ENCODE measurements around the gene IKZF1. TPM values are rescaled to one million over a fixed set of nuclear protein-coding genes. Genes with fewer than 3 reads are reported as not detected.

The IKZF1 gene
- total RNA-seq, 1 donor from 2014 or later: 2.0 TPM

- H3K36me3 Mint-ChIP-seq: no peaks in the 10 kb centered on the region
- DNase-seq (ENCODE audit: extremely low spot score, unreplicated experiment): no peak
- TF ChIP-seq CTCF (conservative IDR thresholded peaks at IDR 0.05): no peak
- H3K4me1 Mint-ChIP-seq (ENCODE audit: unreplicated experiment): no peaks in the 10 kb centered on the region
- no peak overlapping the region for H3K27ac Mint-ChIP-seq
- H3K4me3 Mint-ChIP-seq: no peak overlapping the region
- no peaks in the 10 kb centered on the region for H3K9me3 Mint-ChIP-seq
- H3K27me3 Mint-ChIP-seq: peaks cover 4% of the 10 kb centered on the region
These were observed 20.2 kb upstream of the IKZF1 start for GRCh38 chr7:50284296-50284695.

GRCh38 chr7:50285269-50285668, 19.2 kb upstream of the IKZF1 start:
- no peak for TF ChIP-seq CTCF (conservative IDR thresholded peaks at IDR 0.05)
- Mint-ChIP-seq H3K4me3 (no peak overlapping the region), H3K4me1 (ENCODE audit: unreplicated experiment) (no peaks in the 10 kb centered on the region), H3K27ac (no peak overlapping the region), H3K27me3 (peaks cover 7% of the 10 kb centered on the region), H3K9me3 (no peaks in the 10 kb centered on the region), H3K36me3 (no peaks in the 10 kb centered on the region)
- no peak for DNase-seq (ENCODE audit: extremely low spot score, unreplicated experiment)

- TF ChIP-seq CTCF (conservative IDR thresholded peaks at IDR 0.05): no peak
- Mint-ChIP-seq H3K27me3 (peaks cover 14% of the 10 kb centered on the region), H3K36me3 (no peaks in the 10 kb centered on the region), H3K4me1 (ENCODE audit: unreplicated experiment) (no peaks in the 10 kb centered on the region), H3K27ac (no peak overlapping the region), H3K4me3 (no peak overlapping the region), H3K9me3 (no peaks in the 10 kb centered on the region)
- no peak for DNase-seq (ENCODE audit: extremely low spot score, unreplicated experiment)
These were observed 17.4 kb upstream of the IKZF1 start for GRCh38 chr7:50287129-50287528.

- H3K36me3 Mint-ChIP-seq: no peaks in the 10 kb centered on the region
- peaks cover 36% of the 10 kb centered on the region for H3K27me3 Mint-ChIP-seq
- no peak for DNase-seq (ENCODE audit: extremely low spot score, unreplicated experiment)
- H3K4me3 Mint-ChIP-seq: no peak overlapping the region
- no peak for TF ChIP-seq CTCF (conservative IDR thresholded peaks at IDR 0.05)
- H3K4me1 Mint-ChIP-seq (ENCODE audit: unreplicated experiment): no peaks in the 10 kb centered on the region
- no peaks in the 10 kb centered on the region for H3K9me3 Mint-ChIP-seq
- no peak overlapping the region for H3K27ac Mint-ChIP-seq
These were observed 12.3 kb upstream of the IKZF1 start for GRCh38 chr7:50292165-50292757.

GRCh38 chr7:50292763-50293162, 11.8 kb upstream of the IKZF1 start:
- DNase-seq (ENCODE audit: extremely low spot score, unreplicated experiment): no peak
- Mint-ChIP-seq H3K4me3 (no peak overlapping the region), H3K27ac (no peak overlapping the region), H3K9me3 (no peaks in the 10 kb centered on the region), H3K36me3 (no peaks in the 10 kb centered on the region), H3K4me1 (ENCODE audit: unreplicated experiment) (no peaks in the 10 kb centered on the region), H3K27me3 (peaks cover 41% of the 10 kb centered on the region)
- TF ChIP-seq CTCF (conservative IDR thresholded peaks at IDR 0.05): no peak

All from type B pancreatic cell (in vitro differentiated cells).